GM18951 (cell line): ENCODE measurements around the gene PLA2G6.

Experiments used
- POLR2A ChIP-seq: IDR thresholded peaks from 4 replicates; pipeline ENCODE4 v1.6.1; 2011; ENCODE audit warnings: mild to moderate bottlenecking; ENCODE audit not compliant: insufficient read length, insufficient read depth; ENCODE audit errors: extremely low read depth
- in situ Hi-C: fragments of 300-500 bp; cut with MboI; formaldehyde crosslinking; loops from one replicate; pipeline ENCODE4 v1.12.0; 2022; ENCODE audit warnings: low sequenced_read_pairs, mixed read lengths, inconsistent platforms; ENCODE audit not compliant: unreplicated experiment

The PLA2G6 gene

DNA sequence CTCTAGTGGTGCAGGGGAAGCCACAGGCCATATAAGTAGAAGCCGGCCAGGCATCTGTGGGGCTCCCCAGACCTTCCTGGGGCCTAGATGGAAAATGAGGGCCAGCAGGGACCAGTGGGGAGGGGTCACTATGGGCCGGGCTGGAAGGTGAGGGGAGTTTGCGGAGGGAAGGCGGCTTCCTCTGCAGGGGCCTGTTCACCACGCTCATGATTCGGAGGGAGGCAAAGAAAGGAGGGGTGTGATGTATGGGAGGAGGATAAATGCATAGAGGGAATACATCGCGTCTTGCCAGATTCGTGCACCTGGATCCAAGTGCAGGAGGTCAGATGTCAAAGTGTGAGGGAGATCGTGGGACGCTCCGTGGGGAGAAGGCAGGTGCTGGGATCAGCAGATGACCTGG is 104.5 kb downstream of the PLA2G6 start:
- in situ Hi-C loops: no loop called here
- no peak for TF ChIP-seq POLR2A

DNA sequence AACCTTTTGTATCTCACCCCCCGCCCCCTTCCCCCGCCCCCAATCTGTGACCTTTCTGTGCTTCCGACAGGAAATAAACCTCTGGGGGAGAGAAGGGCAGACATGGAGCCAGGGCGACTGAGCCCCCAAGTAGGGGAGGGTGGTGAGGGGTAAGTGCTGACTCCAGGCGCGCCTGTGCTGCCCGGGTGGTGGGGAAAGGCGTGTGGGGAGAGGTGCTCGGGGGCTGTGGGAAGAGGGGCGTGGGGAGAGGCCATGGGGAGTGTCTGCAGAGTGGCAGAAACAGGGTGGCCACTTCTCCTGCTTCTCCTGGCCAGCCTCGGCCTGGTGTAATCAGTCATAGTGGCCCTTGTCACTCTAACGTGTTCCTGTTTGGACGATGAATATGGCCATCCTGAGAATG is 105.7 kb downstream of the PLA2G6 start:
- in situ Hi-C loops: no loop called here
- TF ChIP-seq POLR2A: no peak

DNA sequence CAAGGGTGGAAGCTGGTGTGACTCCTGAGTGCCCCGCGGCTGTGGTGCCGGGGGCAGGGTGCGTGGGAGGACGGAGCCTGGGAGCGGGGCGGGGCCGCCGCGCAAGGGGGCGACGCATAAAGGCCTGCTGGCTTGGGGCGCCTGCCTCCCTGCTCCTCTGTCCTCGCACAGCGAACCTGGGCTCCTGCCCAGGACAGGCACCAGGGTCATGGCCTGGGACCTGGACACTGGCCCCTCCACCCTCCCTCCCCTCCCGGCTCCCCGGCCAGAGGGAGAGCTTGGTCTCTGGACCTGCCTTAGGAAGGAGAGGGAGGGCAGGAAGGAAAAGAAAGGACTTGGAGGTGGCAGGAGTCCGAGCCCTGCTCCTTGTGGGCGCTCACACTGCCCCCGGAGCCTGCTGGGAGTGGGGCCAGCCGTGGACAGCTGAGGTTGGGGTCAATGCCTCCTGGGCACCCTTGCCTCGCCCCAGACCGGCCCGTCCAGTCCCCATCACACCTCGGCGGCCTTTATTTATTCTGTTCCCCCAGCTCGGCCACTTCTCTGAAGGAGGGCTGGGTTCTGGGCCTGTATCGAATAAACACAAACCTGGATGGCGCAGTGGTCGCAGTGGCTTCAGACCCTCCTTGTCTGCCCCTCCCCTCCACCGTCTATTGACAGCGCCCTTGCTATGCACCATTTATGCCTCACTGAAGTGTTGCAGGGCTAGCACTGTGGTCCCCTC is 106.4 kb downstream of the PLA2G6 start:
- in situ Hi-C loops: no loop called here
- TF ChIP-seq POLR2A: no peak

DNA sequence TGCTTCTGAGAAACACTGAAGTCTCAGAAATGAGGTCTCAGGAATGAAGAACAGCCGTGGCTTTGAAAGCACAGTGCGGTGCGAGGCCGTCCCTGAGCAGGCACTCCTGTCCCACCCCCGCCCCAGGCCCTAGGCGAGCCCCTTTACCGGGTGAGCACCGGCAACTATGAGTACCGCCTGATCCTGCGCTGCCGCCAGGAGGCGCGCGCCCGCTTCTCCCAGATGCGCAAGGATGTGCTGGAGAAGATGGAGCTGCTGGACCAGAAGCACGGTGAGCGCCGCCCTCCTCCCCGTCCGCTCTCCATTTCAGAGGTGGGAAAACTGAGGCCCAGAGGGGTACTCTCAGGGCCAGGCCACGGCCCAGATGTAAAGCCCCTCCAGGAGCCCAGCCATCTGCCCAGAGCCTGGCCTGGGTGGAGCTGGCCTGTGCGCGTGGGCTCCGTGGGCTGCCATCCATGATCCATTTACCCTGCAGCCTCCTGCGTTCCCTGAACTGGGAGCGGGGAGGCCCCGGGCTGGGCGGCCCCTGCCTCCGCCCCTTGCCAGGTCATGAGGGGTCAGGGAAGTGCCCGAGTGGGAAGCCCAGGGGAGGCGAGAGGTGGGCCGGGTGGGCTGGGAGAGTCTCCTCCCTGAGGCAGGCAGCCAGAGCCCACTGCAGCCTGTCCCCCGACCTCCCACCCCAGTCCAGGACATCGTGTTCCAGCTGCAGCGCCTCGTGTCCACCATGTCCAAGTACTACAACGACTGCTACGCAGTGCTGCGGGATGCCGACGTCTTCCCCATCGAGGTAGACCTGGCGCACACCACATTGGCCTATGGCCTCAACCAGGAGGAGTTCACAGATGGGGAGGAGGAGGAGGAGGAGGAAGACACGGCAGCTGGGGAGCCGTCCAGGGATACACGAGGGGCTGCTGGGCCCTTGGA is 107.2 kb downstream of the PLA2G6 start:
- in situ Hi-C loops: no loop called here

DNA sequence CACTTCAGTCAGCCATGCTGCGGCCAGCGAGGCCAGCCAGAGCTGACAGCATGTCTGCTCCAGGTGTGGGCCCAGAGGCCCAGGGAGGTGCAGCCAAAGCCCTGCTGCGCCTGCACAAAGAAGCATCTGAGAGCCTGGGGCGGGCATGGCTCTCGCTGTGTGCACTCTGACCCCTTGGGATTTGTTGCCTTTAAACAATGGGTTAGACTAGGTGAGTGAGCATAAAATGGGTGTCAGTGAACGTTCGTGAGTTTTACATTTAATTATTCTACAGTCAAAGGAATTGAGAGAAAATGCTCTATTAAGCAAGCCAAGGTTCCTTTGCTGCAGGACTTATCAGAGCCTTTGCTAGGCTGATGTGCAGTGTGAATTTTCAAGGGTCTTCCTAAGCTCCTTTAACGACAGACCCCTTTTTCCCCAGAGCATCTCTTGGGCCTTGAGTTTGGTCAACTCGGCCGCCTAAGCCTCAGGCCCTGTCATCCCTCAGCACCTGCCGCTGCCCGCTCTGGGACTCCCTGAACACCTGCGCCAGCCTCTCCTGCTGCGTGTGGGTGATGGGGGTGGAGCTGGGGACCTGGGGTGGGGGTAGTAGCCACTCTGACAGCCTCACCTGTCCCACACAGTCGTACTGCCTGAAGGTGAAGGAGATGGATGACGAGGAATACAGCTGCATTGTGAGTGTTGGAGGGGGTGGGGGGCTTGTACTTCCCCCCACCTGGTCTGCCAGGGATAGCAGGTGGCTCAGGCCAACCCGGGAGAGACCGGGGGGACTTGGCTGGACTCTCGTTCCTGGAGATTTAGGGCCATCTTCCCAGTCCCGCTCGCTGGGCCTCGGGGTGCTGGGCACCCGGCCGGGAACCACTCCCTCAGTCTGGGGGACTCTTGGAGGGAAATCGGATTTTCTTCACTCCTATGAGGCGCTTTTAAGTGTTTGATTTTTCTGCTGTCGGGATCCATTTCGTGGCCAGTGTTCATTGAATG is 108.2 kb downstream of the PLA2G6 start:
- TF ChIP-seq POLR2A: no peak
- in situ Hi-C loops: no loop called here

More for the DNA sequence above, 107.2 kb downstream of the PLA2G6 start:
- no peak for TF ChIP-seq POLR2A

DNA sequence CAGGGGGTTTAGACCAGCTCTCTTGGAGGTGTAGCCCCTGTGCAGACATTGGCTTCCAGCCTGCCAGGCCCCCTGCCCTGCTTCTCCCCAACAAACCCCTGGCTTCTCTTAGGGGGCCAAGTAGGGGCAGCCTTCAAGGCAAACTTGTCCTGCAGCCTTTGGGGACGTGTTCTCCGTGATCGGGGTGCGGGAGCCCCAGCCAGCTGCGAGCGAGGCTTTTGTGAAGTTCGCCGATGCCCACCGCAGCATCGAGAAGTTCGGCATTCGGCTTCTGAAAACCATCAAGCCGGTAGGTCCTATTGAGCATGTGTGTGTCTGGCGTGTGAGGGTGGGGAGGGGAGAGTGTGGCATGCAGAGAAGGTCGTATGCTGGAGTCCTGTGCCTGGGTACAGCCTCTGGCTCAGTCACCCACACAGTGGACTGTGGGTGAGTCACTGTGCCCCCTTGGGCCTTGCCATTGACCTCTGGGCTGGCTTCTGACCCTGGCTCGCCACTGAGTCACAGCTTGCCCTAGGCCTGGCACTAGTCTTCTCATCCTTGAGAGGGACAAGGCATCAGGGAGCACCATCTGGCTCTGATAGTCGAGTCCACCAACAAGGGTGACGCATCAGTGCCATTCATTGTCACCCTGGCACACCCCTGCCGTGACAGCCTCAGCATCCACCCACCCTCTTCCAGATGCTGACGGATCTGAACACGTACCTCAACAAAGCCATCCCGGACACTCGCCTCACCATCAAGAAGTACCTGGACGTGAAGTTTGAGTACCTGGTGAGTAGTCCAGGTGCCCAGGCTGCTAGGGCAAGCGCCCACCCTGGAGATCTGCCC is 109.1 kb downstream of the PLA2G6 start:
- in situ Hi-C loops: no loop called here
- no peak for TF ChIP-seq POLR2A

DNA sequence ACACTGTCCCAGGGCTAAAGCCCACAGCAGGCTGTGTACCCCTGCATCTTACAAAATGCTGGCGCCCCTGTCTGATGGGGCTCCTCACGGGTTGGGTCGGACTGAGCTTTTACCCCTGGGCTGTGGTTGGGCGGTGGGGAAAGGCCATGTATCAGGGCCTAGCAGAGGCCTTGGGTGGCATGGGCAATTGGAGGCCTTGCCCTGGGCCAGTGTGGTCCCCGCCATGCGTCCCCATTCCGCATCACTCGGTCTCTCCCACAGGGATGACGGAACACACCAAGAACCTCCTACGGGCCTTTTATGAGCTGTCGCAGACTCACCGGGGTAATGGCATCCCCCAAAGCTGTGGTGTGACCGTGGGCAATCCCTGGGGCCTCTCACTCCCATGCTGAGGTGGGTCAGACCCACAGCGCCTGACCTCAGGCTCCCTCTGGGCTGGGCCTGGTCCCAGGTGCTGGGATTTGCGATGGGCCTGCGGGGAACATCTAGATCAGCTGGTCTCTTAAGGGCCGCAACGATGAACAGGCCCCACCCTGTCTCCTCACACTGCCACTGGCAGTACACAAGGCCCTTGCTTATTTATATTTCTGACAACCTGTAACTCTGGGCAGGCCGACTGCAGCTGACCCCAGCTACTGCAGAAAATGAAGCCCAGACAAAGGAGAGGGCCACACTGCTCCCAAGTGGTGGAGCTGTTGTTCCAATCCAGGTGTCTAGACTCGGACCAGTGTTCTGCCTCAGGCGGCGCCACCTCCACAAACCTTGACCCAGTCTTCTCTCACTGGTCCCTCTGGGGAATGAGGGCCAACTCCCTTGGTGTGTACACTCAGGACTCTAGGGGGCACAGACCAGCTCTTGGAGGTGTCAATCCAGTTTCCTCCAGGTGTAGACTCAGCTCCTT is 110.0 kb downstream of the PLA2G6 start:
- in situ Hi-C loops: no loop called here
- no peak for TF ChIP-seq POLR2A

DNA sequence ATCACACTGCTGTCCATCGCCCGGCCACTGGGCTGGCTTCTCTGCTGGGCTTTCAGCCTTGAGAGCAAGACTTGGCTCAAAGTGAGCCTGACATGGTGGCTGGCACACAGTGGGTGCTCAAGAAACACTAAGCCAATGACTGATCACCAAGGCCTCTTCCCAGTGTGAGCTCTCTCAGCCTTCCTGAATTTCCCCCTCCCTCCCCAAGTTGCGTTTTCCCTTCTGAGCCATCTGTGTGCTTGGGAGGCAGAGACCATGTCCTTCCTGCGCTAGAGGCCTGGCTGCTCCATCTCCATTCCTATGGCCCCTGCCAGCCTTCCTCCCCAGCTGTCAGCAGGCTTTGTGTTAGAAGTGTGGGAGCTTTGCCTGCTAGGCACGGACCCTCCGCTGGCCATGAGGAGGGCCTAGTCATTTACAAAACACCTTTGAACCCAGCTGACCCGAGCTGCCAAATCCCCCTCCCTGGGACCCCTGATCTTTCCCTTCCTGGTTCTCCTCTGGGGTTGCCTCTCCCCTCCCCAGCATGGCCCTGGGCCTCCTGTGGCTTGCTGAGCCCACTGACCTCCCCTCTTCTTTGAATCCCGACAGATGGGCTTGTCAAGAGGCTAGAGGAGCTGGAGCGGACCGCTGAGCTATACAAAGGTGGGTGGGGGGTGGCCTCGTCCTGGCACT is 111.2 kb downstream of the PLA2G6 start:
- TF ChIP-seq POLR2A: no peak

DNA sequence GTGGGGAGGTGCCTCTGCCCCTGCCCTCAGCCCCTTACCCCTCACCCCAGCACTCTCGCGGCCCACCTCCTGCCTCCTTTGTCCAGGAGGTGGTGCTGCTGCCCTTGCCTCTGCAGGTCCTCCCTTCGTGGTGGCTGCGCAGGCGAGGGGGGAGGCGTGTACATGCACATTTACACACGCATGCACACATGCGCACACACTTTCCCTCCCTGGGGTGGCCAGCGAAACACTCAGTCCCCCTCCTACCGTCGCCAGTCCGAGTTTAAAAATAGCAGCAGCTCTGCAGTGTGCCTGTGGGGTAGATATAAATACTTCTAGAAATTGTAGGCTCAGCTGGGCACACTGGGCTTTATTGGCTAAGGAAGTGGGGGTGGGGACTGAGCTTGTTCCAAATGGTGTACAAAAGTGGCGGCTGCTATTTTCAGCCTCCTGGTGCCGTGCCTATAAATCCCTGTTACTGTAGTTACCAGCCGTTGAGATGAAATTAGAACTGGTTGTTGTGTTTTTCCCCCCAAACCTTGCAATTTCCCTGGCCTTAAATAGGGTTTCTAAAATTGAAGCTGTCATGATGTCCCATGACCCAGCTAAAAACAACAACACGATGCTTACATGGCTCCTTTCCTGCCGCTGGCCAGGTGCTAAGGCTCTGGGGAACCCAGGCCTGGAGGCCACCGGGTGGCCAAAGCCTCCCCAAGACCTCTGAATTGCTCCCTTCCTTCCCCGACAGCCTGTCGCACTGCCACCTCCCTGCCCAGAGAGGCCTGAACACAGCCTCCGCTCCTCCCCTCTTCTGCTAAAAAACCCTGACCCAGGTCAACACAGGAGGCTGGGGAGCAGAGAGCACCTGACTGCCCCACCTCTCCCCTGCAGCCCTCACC is 112.0 kb downstream of the PLA2G6 start:
- TF ChIP-seq POLR2A: no peak
- in situ Hi-C loops: no loop called here

More for the DNA sequence above, 111.2 kb downstream of the PLA2G6 start:
- in situ Hi-C loops: no loop called here
